A549 treated with ZK216348 at 1 μM for 4 hours (cell line): ENCODE measurements around the gene ROS1. TPM values are rescaled to one million over a fixed set of nuclear protein-coding genes. Genes with fewer than 3 reads are reported as not detected.

Source experiments
- total RNA-seq: library from RNA; stranded (reverse); fragments of 200-300 nt; extraction: Qiagen RNA extraction; gene quantifications from 5 replicates; pipeline ENCODE4 v1.2.3, GENCODE V29; 2022; ENCODE audit warnings: low read depth

Gene ROS1
- 0.13 to 0.28 TPM (median 0.19 TPM) in 5 replicates for total RNA-seq

DNA sequence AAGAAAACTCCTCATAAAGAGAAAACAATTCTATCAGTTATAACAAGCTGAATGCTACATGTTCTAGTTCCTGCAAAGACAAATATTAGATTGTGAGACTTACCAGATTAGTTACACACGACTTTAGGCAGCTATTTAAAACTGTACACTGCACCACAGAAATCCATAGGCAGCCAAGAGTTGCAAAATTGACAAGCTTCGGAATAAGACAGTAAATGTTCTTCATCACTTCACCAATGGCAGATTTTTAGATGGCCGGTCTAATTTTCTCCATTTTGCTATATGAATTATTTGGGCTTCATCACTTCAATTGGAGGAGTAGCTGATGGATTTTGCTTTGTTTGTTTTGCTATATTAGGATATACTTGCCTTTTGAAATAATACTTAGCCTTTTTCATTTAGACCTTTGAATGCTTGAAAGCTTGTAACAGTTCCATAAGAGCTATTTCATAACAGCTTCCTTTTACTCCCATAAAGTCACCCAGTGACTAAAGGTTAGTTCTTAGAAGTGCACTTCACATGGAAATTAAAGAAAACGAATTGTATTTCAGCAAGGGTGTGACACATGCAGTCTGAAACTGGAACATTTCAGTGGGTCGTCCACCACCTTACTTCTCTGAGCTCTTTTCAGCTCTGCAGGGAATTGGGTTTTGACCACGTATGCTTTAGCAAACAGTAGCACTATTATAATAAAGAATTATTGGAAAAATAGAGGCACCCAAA, at the start of gene ROS1:
Gene ROS1 (minus strand): TSS at position 512 of the 723 bp plus-strand sequence. CDS start 286 bp downstream, at position 226.

DNA sequence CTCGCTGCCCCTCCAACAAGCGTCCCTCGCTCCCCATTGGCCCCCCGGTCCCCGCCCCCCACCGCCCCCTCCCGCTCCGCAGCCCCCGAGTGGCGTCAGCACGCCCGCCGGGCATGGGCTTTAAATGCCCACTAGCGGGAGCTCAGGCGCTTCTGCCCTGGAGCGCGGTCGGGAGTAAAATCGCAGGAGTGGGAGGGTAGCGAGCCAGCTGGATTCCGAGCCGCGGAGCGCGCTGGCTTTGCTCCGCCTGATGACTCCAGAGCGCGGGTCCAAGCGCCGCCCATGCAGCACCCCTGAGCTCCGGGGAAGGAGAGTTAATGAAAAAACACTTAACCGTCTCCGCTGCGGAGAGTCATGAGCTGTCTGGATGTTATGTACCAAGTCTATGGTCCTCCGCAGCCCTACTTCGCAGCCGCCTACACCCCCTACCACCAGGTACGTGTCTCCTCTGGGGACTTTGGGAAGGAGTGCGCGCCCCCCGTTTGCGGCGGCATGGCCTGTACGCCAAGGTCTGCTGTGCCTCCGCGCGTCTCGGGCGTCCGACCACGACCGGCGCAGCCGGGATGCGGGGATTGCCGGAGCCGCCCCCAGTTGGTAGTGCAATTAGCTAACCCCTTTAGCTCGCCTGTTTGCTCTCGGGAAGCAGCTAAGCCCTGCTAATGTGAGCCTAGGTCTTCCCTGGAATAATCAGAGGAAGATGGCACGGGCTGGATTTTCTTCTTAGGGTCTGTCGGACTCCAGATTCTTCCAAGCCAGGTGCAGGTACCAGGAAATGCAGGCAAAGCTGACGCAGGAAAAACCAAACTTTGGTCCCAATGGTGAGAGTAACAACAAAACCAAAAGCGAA, 160.1 kb downstream of the ROS1 start, which contains the start of gene VGLL2:
Gene VGLL2 (plus strand): TSS at position 149 of the 847 bp plus-strand sequence. CDS start 206 bp downstream, at position 355.

Other genes starting within 250 kb of the ROS1 start
- gene VGLL2, start 160.4 kb downstream of the ROS1 start, total RNA-seq, result not detected in 5 replicates
- 27.3 to 36.2 TPM (median 31.0 TPM) in 5 replicates for gene DCBLD1, start 56.7 kb upstream of the ROS1 start, total RNA-seq
- 9.7 to 19.4 TPM (median 18.0 TPM) in 5 replicates for gene GOPC, start 176.6 kb upstream of the ROS1 start, total RNA-seq
- 17.5 to 28.8 TPM (median 27.0 TPM) in 5 replicates for gene NUS1, start 249.5 kb upstream of the ROS1 start, total RNA-seq